ENCODE measurements around the gene IQCC.
A peak's percentile ranks its signal among the peaks of the same experiment; 100 is the strongest.

IQCC gene

DNA sequence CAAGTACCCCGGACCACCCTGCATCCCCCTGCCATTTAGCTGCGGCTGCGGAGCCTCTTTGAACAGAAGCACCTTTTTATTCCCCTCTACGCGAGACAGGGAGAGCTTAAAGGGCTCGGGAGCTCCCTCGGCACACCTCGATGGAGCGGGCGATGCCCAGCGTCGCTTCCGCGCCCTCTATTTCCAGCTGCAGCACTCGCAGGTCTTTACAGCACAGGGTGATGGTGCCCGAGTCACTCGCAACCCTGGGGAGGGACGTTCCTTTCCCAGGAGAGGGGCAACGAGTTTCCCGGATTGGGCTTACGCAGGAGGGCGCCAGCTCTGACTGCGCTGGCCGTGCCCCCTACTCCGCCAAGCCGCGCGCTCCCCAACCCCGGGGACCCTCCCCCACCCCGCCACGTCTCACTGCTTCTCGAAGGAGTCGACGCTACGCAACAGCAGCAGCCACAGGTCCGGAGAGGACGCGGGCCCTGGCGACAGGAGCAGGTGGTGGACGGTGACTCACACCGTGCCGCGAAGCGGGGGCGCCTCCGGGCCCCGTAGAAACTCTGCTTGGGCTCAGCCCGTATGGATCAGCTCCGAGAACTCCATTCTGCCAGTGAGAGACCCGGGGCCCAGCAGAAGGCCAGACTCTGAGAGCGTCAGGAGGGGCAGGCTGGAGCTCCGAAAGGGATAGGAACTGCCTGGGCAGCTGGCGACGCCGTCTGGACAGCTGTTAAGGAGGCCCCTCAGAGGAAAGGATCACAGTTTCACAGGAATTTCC is 35.7 kb downstream of the IQCC start:
- peak overlapping the region; percentile 57 to 77 (median 64) for H3K4me3 ChIP-seq
- TF ChIP-seq Cebpa-rat (IDR thresholded peaks at IDR 0.05), result no peak
- H3K4me1 ChIP-seq, result peaks cover 20 to 54% (median 45%) of the 10 kb centered on the region in 10 experiments
- peak overlapping the region in 8 of 11 experiments; percentile 22 to 70 (median 49); a peak in 13 of 22 replicates for H3K27ac ChIP-seq
- no peaks in the 10 kb centered on the region for H3K9me3 ChIP-seq (replicated peaks in 1 of 11)
- no peaks in the 10 kb centered on the region for H4K20me1 ChIP-seq
- peak overlapping the region; percentile 80 to 100 (median 99) for H3K4me2 ChIP-seq
- no peaks in the 10 kb centered on the region; a peak in 1 of 22 replicates for H3K27me3 ChIP-seq
- H3K36me3 ChIP-seq, result no peaks in the 10 kb centered on the region
- H3K9ac ChIP-seq, result peak overlapping the region; percentile 42 to 77 (median 64); a peak in 21 of 22 replicates

DNA sequence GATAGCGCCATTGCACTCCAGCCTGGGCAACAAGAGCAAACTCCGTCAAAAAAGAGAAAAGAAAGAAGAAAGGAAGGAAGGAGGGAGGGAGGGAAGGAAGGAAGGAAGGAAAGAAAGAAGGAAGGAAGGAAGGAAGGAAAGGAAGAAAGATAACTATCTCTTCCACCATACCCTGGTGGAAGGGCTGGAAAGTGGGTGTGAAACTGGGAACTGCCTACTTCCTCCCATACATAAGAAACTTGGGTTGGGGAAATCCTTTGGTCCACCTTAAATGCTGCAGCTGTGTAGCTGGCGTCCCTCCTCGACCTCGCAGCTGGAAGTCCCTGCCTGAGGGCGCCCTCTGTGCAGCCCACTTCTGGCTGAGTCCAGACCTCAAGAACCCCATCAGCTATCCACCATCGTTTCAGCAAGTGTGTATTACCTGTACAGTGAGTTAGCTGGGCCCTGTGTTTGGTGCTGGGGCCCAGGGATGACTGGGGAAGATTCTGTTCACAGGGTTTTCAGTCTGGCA is 36.9 kb downstream of the IQCC start:
- Histone ChIP-seq H3K9me3 (replicated peaks in 1 of 11) (no peaks in the 10 kb centered on the region), H3K4me2 (peak overlapping the region; percentile 80 to 100 (median 99)), H3K36me3 (no peaks in the 10 kb centered on the region), H3K4me3 (no peak overlapping the region), H3K27ac (peak overlapping the region in 1 of 11 experiments; percentile 12; a peak in 2 of 22 replicates), H3K4me1 (peaks cover 31 to 66% (median 57%) of the 10 kb centered on the region in 10 experiments), H4K20me1 (peaks cover 0 to 4% (median 0%) of the 10 kb centered on the region in 11 experiments; a peak in 1 of 22 replicates), H3K27me3 (no peaks in the 10 kb centered on the region; a peak in 1 of 22 replicates), H3K9ac (no peak overlapping the region)
- no peak for TF ChIP-seq Cebpa-rat (IDR thresholded peaks at IDR 0.05)

DNA sequence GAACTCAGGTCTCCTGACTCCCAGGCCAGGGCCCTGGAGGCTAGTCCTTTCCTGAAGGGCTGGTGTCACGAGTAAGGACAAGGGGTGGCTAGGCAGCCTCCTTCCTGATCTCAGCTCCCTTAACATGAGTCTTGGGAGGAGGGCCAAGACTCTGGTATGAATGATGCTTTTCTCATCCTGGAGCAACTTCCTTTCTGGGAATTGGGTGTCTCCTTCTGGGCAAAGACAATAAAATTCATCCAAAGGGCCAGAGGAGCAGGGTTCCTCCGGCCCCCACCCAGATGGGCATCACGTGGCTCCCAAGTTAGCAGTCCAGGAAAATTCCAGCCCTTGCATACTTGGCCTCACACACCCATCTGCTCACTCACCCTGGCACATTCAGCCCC is 41.4 kb downstream of the IQCC start, which contains the start of gene FAM167B:
FAM167B (plus strand) TSS at position 335 of the 386 bp plus-strand sequence. CDS start 200 bp downstream, outside the sequence.
- Histone ChIP-seq H3K4me2 (peak within 1 kb of the TSS; percentile 80 to 98 (median 94)), H3K9ac (peak within 1 kb of the TSS in 3 of 11 experiments; percentile 1 to 80 (median 13); a peak in 4 of 22 replicates), H3K9me3 (replicated peaks in 1 of 11) (no peaks in the 10 kb centered on the region), H3K4me3 (no peak within 1 kb of the TSS), H3K36me3 (no peaks in the 10 kb centered on the region), H3K27me3 (peaks cover 0 to 6% (median 0%) of the 10 kb centered on the region in 11 experiments; a peak in 1 of 22 replicates), H3K4me1 (peaks cover 60 to 81% (median 77%) of the 10 kb centered on the region in 10 experiments), H3K27ac (peak within 1 kb of the TSS in 4 of 11 experiments; percentile 69 to 89 (median 79); a peak in 7 of 22 replicates), H4K20me1 (peaks cover 0 to 16% (median 0%) of the 10 kb centered on the region in 11 experiments; a peak in 1 of 22 replicates)
- no peak for TF ChIP-seq Cebpa-rat (IDR thresholded peaks at IDR 0.05)

DNA sequence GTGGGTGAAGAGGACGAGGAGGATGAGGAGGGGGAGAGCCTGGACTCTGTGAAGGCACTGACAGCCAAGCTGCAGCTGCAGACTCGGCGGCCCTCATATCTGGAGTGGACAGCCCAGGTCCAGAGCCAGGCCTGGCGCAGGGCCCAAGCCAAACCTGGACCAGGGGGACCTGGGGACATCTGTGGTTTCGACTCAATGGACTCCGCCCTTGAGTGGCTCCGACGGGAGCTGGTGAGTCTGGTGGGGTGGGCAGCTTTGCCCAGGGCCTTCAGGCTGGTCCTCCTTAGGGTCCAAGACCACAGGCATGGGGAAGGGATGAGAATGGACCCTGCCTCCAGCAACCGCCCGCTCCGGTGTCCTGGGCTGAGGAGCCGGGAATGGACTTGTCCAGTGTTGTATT is 42.0 kb downstream of the IQCC start:
- H3K4me1 ChIP-seq, result peaks cover 60 to 81% (median 77%) of the 10 kb centered on the region in 10 experiments
- H3K4me3 ChIP-seq, result no peak overlapping the region
- H3K9ac ChIP-seq, result no peak overlapping the region
- H3K27ac ChIP-seq, result peak overlapping the region in 2 of 11 experiments; percentile 79 to 89; a peak in 4 of 22 replicates
- peak overlapping the region; percentile 36 to 98 (median 94); a peak in 19 of 22 replicates for H3K4me2 ChIP-seq
- peaks cover 0 to 6% (median 0%) of the 10 kb centered on the region in 11 experiments; a peak in 1 of 22 replicates for H3K27me3 ChIP-seq
- no peaks in the 10 kb centered on the region for H3K9me3 ChIP-seq (replicated peaks in 1 of 11)
- H4K20me1 ChIP-seq, result peaks cover 0 to 16% (median 0%) of the 10 kb centered on the region in 11 experiments; a peak in 1 of 22 replicates
- H3K36me3 ChIP-seq, result no peaks in the 10 kb centered on the region
- no peak for TF ChIP-seq Cebpa-rat (IDR thresholded peaks at IDR 0.05)

DNA sequence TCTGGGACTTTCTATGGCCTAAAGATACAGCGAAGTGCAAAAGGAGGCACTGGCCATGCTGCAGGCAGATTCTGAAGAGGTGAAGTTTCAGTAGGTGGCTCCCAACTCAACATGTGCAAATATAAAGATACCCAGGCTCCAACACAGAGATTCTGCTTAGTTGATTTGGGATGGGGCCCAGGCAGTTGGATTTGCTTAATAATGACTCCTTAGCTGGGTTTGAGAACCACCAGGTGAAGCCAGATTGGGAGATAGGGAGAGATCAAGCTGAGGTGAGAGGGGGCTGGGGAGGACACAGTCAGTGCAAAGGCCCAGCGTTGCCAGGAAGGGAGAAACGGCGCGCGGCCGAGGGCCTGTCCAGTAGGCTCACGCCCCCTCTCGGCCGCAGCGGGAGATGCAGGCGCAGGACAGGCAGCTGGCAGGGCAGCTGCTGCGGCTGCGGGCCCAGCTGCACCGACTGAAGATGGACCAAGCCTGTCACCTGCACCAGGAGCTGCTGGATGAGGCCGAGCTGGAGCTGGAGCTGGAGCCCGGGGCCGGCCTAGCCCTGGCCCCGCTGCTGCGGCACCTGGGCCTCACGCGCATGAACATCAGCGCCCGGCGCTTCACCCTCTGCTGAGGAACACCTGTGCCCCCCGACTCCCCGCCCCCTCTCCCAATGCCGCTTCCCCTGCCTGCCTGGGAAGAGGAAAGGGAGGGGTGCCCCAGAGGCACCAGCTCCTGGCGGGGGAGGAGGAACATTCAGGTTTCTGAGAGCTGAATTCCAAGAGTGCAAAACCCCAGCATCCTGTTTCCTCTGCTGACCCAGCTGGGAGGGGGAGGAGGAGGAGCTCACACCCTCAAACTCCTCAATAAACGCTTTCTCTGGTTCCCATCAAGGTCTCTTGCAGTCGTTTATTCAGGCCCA is 42.8 kb downstream of the IQCC start:
- H4K20me1 ChIP-seq, result peaks cover 0 to 16% (median 0%) of the 10 kb centered on the region in 11 experiments; a peak in 1 of 22 replicates
- no peaks in the 10 kb centered on the region for H3K9me3 ChIP-seq (replicated peaks in 1 of 11)
- peak overlapping the region; percentile 80 to 98 (median 94) for H3K4me2 ChIP-seq
- no peaks in the 10 kb centered on the region for H3K36me3 ChIP-seq
- H3K4me1 ChIP-seq, result peaks cover 63 to 81% (median 79%) of the 10 kb centered on the region in 10 experiments
- H3K4me3 ChIP-seq, result peak overlapping the region in 4 of 10 experiments; percentile 7 to 41 (median 24); a peak in 7 of 20 replicates
- no peak for TF ChIP-seq Cebpa-rat (IDR thresholded peaks at IDR 0.05)
- peak overlapping the region in 8 of 11 experiments; percentile 6 to 80 (median 52); a peak in 11 of 22 replicates for H3K9ac ChIP-seq
- peaks cover 0 to 6% (median 0%) of the 10 kb centered on the region in 11 experiments; a peak in 1 of 22 replicates for H3K27me3 ChIP-seq
- H3K27ac ChIP-seq, result peak overlapping the region in 7 of 11 experiments; percentile 42 to 89 (median 79); a peak in 14 of 22 replicates

DNA sequence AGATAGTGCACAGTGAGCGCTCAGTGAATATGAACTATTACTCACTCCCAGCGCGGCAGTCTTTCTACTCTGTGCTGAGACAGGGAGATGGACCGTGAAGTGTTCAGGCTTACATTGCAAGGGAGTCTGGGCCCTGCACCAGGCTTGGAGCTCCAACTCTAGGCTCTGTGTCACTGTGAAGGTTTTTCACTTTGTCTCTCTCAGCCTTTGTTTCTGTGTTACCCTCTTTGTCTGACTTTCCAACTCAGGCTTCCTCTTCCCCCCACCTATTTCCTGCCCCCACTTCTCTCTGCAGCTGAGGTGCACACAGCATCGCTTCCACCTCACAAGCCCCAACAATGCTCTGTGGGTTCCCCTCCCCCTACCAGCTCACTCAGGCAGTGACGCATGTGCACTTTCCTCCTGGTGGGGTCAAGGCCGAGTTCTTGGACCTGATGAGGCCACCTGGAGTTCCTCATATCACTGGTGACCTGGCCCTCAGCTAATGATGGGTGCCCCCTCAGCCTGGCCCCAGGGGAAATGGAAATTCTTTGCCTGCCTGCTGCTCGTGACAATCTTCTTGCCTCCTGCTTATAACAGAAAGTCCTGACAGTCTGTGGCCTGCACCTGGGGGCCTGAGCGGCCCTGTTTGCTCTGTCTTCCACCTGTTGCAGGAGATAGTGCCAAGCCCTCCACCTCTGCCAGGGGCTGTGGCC is 44.5 kb downstream of the IQCC start:
- Histone ChIP-seq H3K4me2 (peak overlapping the region; percentile 80 to 98 (median 94)), H3K9ac (peak overlapping the region in 8 of 11 experiments; percentile 40 to 80 (median 65); a peak in 16 of 22 replicates)

DNA sequence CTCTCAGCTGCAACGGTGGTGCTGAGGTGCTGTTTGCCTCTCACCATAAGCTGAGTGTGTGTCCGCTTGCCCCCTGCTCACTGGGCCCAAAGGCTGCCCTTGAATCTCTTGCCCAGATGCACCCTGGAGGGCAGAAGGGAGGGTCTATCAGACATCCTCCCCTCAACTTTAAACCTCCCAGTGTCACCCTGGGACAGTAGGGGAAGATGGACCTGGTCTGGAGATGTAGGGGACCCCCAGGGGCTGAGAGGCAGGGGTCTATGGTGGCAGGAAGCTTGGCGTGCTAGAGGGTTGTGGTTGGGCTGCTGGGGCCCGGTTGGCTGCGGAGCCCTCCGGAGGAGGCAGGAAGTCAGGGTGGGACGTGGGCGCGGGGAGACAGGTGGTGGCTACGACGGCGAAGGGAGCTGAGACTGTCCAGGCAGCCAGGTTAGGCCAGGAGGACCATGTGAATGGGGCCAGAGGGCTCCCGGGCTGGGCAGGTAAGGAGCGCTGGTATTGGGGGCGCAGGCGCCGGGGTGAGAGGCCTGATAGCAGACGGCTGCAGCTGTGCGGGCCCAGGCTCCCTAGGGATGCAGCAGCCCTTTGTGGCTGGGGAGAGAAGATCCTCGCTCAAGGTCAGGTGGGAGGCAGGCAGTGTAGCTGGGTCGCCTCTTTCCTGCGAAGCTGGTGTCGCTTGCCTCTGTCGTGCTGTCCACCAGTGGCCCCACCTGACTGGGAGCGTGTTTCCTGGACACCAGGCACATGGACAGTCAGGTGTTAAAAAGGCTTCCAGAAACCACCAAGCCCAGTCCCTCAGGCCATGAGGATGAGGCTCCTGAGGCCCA is 45.6 kb downstream of the IQCC start, which contains the start of gene LCK:
LCK (plus strand) TSS at position 373 of the 824 bp plus-strand sequence. CDS start 23,065 bp downstream, outside the sequence.
- H3K4me3 ChIP-seq, result peak within 1 kb of the TSS in 7 of 10 experiments; percentile 1 to 54 (median 28); a peak in 12 of 20 replicates
- peaks cover 72 to 100% (median 88%) of the 10 kb centered on the region in 10 experiments for H3K4me1 ChIP-seq
- peak within 1 kb of the TSS; percentile 80 to 98 (median 94) for H3K4me2 ChIP-seq
- no peak for TF ChIP-seq Cebpa-rat (IDR thresholded peaks at IDR 0.05)
- peaks cover 0 to 6% (median 0%) of the 10 kb centered on the region in 11 experiments; a peak in 1 of 22 replicates for H3K27me3 ChIP-seq
- peak within 1 kb of the TSS in 8 of 11 experiments; percentile 40 to 80 (median 65); a peak in 16 of 22 replicates for H3K9ac ChIP-seq
- H3K27ac ChIP-seq, result peak within 1 kb of the TSS in 8 of 11 experiments; percentile 58 to 89 (median 79); a peak in 17 of 22 replicates
- H4K20me1 ChIP-seq, result peaks cover 0 to 16% (median 0%) of the 10 kb centered on the region in 11 experiments; a peak in 1 of 22 replicates
- H3K36me3 ChIP-seq, result no peaks in the 10 kb centered on the region
- no peaks in the 10 kb centered on the region for H3K9me3 ChIP-seq (replicated peaks in 1 of 11)

More for the DNA sequence above, 44.5 kb downstream of the IQCC start:
- no peaks in the 10 kb centered on the region for H3K36me3 ChIP-seq
- peaks cover 75 to 98% (median 96%) of the 10 kb centered on the region in 10 experiments for H3K4me1 ChIP-seq
- H4K20me1 ChIP-seq, result peaks cover 0 to 16% (median 0%) of the 10 kb centered on the region in 11 experiments; a peak in 1 of 22 replicates
- H3K27me3 ChIP-seq, result peaks cover 0 to 6% (median 0%) of the 10 kb centered on the region in 11 experiments; a peak in 1 of 22 replicates
- H3K9me3 ChIP-seq (replicated peaks in 1 of 11), result no peaks in the 10 kb centered on the region
- H3K4me3 ChIP-seq, result peak overlapping the region in 5 of 10 experiments; percentile 14 to 44 (median 25); a peak in 4 of 20 replicates
- peak overlapping the region in 8 of 11 experiments; percentile 58 to 89 (median 79); a peak in 16 of 22 replicates for H3K27ac ChIP-seq
- no peak for TF ChIP-seq Cebpa-rat (IDR thresholded peaks at IDR 0.05)

All from BLaER1 treated with 17β-estradiol and CSF1 and Interleukin-3, amounts not matched to agents 10 nM and 100 nM (cell line).